Karpas-422 (cell line): ENCODE data around the gene GTF2A1. TPM values are rescaled to one million over a fixed set of nuclear protein-coding genes. Genes with fewer than 3 reads are reported as not detected.
"Not testable (repeated sequence)": the region's sequence is repeated elsewhere in the genome, so short reads cannot be mapped to it uniquely, and the experiment has no call there.

Source experiments
- DNase-seq: peaks from one replicate; pipeline ENCODE4 v3.0.0-alpha.2; 2015
- H2AFZ ChIP-seq: fragments of 200-600 bp; sonication (generic); 2 replicates; pipeline ENCODE4 v1.6.1; 2014; ENCODE audit warnings: antibody characterized with exemption, low read length, mixed read lengths
- H3K27ac ChIP-seq: fragments of 200-600 bp; sonication (generic); 2 replicates; pipeline ENCODE4 v1.5.1; 2014; ENCODE audit warnings: mild to moderate bottlenecking, low read length, moderate library complexity
- H3K27me3 ChIP-seq: fragments of 200-600 bp; sonication (generic); 2 replicates; pipeline ENCODE4 v1.6.1; 2014; ENCODE audit warnings: low read length, mixed read lengths
- H3K36me3 ChIP-seq: fragments of 200-600 bp; sonication (generic); 2 replicates; pipeline ENCODE4 v1.6.1; 2014; ENCODE audit warnings: low read length, mixed read lengths; ENCODE audit not compliant: insufficient read depth
- H3K4me1 ChIP-seq: fragments of 200-600 bp; sonication (generic); 2 replicates; pipeline ENCODE4 v1.6.1; 2014; ENCODE audit warnings: mild to moderate bottlenecking, low read length, mixed read lengths
- H3K4me2 ChIP-seq: fragments of 200-600 bp; sonication (generic); 2 replicates; pipeline ENCODE4 v1.6.1; 2014; ENCODE audit warnings: low read length, low read depth, mild to moderate bottlenecking; ENCODE audit not compliant: poor library complexity, severe bottlenecking
- H3K4me3 ChIP-seq: fragments of 200-600 bp; sonication (generic); 2 replicates; pipeline ENCODE4 v1.5.1; 2014; ENCODE audit warnings: mild to moderate bottlenecking, antibody characterized with exemption, low read length, mixed read lengths
- H3K79me2 ChIP-seq: fragments of 200-600 bp; sonication (generic); 2 replicates; pipeline ENCODE4 v1.6.1; 2014; ENCODE audit warnings: mild to moderate bottlenecking, low read length, mixed read lengths
- H3K9ac ChIP-seq: fragments of 200-600 bp; sonication (generic); 2 replicates; pipeline ENCODE4 v1.6.0; 2014; ENCODE audit warnings: low read length
- H3K9me2 ChIP-seq: fragments of 200-600 bp; sonication (generic), shearing (Covaris generic); replicated peaks from 2 replicates; pipeline ENCODE4 v1.6.0; 2014; ENCODE audit warnings: mild to moderate bottlenecking, low read length, moderate library complexity; ENCODE audit not compliant: insufficient read depth
- H3K9me3 ChIP-seq: fragments of 300-700, 200-600 bp; sonication (generic); 2 replicates; pipeline ENCODE4 v1.6.1; 2014; ENCODE audit warnings: low read length, mixed read lengths
- H4K20me1 ChIP-seq: fragments of 200-600 bp; sonication (generic); 2 replicates; pipeline ENCODE4 v1.6.1; 2014; ENCODE audit warnings: mild to moderate bottlenecking, antibody characterized with exemption, low read length, low read depth; ENCODE audit not compliant: insufficient read depth
- total RNA-seq: library from RNA; depleted of rRNA; stranded (reverse); fragments of >200 nt; shearing (Covaris generic); gene quantifications from 2 replicates; pipeline ENCODE4 v1.2.3, GENCODE V29; 2014; ENCODE audit warnings: low replicate concordance

The GTF2A1 gene
- total RNA-seq, 1 experiment from 2014 or later = 27.4 TPM

GRCh38 chr14:81236849-81237248, 16.1 kb upstream of the GTF2A1 start:
- H3K9ac ChIP-seq, H3K27ac ChIP-seq, H3K27me3 ChIP-seq, H3K9me3 ChIP-seq, H3K4me1 ChIP-seq, H3K4me2 ChIP-seq, H4K20me1 ChIP-seq, H3K4me3 ChIP-seq, H3K9me2 ChIP-seq, H3K36me3 ChIP-seq, H3K79me2 ChIP-seq, DNase-seq, H2AFZ ChIP-seq: not testable (repeated sequence)

- Histone ChIP-seq H3K9ac (no peak overlapping the region), H3K79me2 (no peaks in the 10 kb centered on the region), H4K20me1 (no peaks in the 10 kb centered on the region), H3K9me3 (no peaks in the 10 kb centered on the region), H3K36me3 (no peaks in the 10 kb centered on the region), H2AFZ (no peak overlapping the region), H3K27ac (no peak overlapping the region), H3K9me2 (no peaks in the 10 kb centered on the region), H3K27me3 (no peaks in the 10 kb centered on the region), H3K4me2 (no peak overlapping the region), H3K4me1 (no peaks in the 10 kb centered on the region), H3K4me3 (no peak overlapping the region)
- no peak for DNase-seq
These were observed 15.4 kb upstream of the GTF2A1 start for GRCh38 chr14:81236138-81236537.

- no peak overlapping the region for H3K9ac ChIP-seq
- no peak overlapping the region for H3K4me3 ChIP-seq
- no peak for DNase-seq
- no peak overlapping the region for H3K27ac ChIP-seq
- H3K36me3 ChIP-seq = no peaks in the 10 kb centered on the region
- no peaks in the 10 kb centered on the region for H3K9me3 ChIP-seq
- no peaks in the 10 kb centered on the region for H3K79me2 ChIP-seq
- no peaks in the 10 kb centered on the region for H3K27me3 ChIP-seq
- no peaks in the 10 kb centered on the region for H3K9me2 ChIP-seq
- H4K20me1 ChIP-seq = no peaks in the 10 kb centered on the region
- no peaks in the 10 kb centered on the region for H3K4me1 ChIP-seq
- H2AFZ ChIP-seq = no peak overlapping the region; the same call in 1 of the 2 replicates
- H3K4me2 ChIP-seq = no peak overlapping the region
These were observed 14.3 kb upstream of the GTF2A1 start for GRCh38 chr14:81235096-81235495.

- Histone ChIP-seq H3K27me3 (no peaks in the 10 kb centered on the region), H3K9me2 (no peaks in the 10 kb centered on the region), H3K4me1 (no peaks in the 10 kb centered on the region), H3K79me2 (no peaks in the 10 kb centered on the region), H3K36me3 (no peaks in the 10 kb centered on the region), H3K4me2 (no peak overlapping the region), H3K27ac (no peak overlapping the region), H4K20me1 (no peaks in the 10 kb centered on the region), H3K9me3 (no peaks in the 10 kb centered on the region), H3K4me3 (no peak overlapping the region), H3K9ac (no peak overlapping the region), H2AFZ (no peak overlapping the region)
- DNase-seq = no peak
These were observed 13.5 kb upstream of the GTF2A1 start for GRCh38 chr14:81234278-81234677.

DNA sequence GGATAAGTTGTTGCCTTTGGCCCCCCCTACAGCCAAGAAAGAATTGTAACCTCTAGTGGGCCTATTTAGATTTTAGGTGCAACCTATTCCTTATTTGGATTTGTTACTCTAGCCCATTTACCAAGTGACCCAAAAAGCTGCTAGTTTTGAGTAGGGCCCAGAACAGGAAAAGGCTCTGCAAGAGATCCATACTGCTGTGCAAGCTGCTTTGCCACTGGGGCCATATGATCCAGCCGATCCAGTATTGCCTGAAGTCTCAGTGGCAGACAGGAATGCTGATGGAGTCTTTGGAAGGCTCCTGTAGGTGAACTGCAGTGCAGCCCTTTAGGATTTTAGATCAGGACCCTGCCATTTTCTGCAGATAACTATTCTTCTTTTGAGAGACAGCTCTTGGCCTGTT, 12.9 kb upstream of the GTF2A1 start:
- Histone ChIP-seq H3K4me3 (no peak overlapping the region), H3K27ac (no peak overlapping the region), H3K9ac (no peak overlapping the region), H3K79me2 (no peaks in the 10 kb centered on the region), H3K9me3 (no peaks in the 10 kb centered on the region), H4K20me1 (no peaks in the 10 kb centered on the region), H2AFZ (no peak overlapping the region), H3K27me3 (no peaks in the 10 kb centered on the region), H3K4me1 (no peaks in the 10 kb centered on the region), H3K4me2 (no peak overlapping the region), H3K9me2 (no peaks in the 10 kb centered on the region), H3K36me3 (no peaks in the 10 kb centered on the region)
- no peak for DNase-seq

DNA sequence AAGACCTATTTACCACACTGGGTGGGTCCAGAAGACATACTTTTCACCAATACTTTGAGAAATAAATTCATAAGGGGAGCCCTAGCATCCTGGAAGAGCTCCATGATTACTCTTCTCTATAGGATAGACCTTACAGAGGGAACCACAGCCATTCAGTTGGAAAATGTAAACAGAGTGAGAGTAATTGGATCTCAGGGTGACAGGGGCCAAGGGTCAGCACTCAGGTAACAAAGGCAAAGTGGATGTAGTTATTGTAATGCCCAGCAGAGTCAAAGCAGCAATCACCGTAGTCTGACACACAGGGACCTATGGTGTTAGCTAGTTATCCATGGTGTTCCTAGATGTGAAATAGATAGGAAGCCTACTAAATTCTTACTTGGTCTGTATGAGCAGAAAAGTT, 10.8 kb upstream of the GTF2A1 start:
- no peaks in the 10 kb centered on the region for H3K27me3 ChIP-seq
- H3K79me2 ChIP-seq = no peaks in the 10 kb centered on the region
- H2AFZ ChIP-seq = no peak overlapping the region
- H4K20me1 ChIP-seq = no peaks in the 10 kb centered on the region
- H3K4me2 ChIP-seq = no peak overlapping the region
- H3K4me3 ChIP-seq = no peak overlapping the region
- no peak for DNase-seq
- H3K9me3 ChIP-seq = no peaks in the 10 kb centered on the region
- no peaks in the 10 kb centered on the region for H3K36me3 ChIP-seq
- no peak overlapping the region for H3K9ac ChIP-seq
- H3K9me2 ChIP-seq = no peaks in the 10 kb centered on the region
- no peaks in the 10 kb centered on the region for H3K4me1 ChIP-seq
- H3K27ac ChIP-seq = no peak overlapping the region

DNA sequence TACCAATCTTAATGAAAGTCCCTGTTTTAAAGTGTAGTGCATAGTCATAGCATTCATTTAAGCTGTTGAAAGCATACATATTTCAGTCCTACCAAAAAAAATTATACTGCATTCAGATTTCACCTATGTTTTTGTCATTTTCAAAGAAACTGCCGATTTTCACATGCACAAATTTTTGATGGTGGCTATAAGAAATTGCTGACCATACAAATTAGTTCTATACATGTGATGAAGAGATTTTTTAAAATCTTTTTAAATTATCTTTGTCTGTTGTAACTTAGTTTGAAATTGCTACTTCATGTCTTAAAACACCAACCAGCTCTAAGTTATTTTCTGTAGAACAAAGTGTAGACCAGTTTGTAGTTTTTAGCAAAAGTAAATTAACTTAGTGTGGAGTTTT, 3.5 kb upstream of the GTF2A1 start:
- Histone ChIP-seq H3K9ac (no peak overlapping the region), H4K20me1 (no peaks in the 10 kb centered on the region), H3K9me2 (no peaks in the 10 kb centered on the region), H3K9me3 (no peaks in the 10 kb centered on the region), H3K27me3 (no peaks in the 10 kb centered on the region), H2AFZ (no peak overlapping the region), H3K4me1 (peaks cover 10% of the 10 kb centered on the region), H3K27ac (no peak overlapping the region), H3K36me3 (no peaks in the 10 kb centered on the region), H3K4me2 (no peak overlapping the region), H3K4me3 (no peak overlapping the region), H3K79me2 (peaks cover 10% of the 10 kb centered on the region; the same call in 1 of the 2 replicates)
- DNase-seq = no peak

DNA sequence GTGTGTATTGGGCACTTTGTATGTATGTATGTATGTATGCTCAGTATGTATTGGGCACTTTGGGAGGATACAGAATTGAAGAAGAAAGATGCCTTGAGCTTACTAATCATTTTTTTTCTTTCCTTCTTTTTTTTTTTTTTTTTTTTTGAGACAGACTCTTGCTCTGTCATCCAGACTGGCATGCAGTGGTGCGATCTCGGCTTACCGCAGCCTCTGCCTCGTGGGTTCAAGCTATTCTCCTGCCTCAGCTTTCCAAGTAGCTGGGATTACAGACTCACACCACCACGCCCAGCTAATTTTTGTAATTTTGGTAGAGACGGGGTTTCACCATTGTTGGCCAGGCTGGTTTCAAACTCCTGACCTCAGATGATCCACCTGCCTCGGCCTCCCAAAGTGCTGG, 3.0 kb upstream of the GTF2A1 start:
- H3K27me3 ChIP-seq, H2AFZ ChIP-seq, H3K36me3 ChIP-seq, H4K20me1 ChIP-seq, H3K4me2 ChIP-seq, H3K9me3 ChIP-seq, DNase-seq, H3K9me2 ChIP-seq, H3K4me3 ChIP-seq, H3K9ac ChIP-seq, H3K27ac ChIP-seq: not testable (repeated sequence)
- Histone ChIP-seq H3K79me2 (peaks cover 13% of the 10 kb centered on the region), H3K4me1 (peaks cover 13% of the 10 kb centered on the region)

DNA sequence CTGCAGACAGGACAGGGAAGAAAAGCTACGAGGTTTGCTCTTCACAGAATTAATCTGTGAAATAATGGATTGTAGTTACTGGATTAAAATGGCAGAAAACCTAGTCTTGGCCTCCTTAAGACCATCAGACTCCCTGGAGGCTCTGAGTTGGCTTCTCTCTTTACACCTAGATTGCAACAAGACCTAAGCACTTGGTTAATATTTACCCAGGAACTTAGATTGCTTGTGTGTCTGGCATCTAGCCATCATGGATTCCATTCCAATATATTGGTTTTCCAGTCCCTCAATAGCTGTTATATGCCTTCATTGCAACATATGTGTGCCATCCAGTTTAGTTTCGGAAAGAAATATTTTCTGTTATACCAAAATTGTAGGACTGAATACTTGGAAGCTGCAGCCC, 1.9 kb upstream of the GTF2A1 start:
- H3K4me1 ChIP-seq = peaks cover 24% of the 10 kb centered on the region
- no peak overlapping the region for H3K4me2 ChIP-seq
- DNase-seq = no peak
- H3K9ac ChIP-seq = no peak overlapping the region
- H3K9me2 ChIP-seq = no peaks in the 10 kb centered on the region
- H2AFZ ChIP-seq = no peak overlapping the region
- H4K20me1 ChIP-seq = no peaks in the 10 kb centered on the region
- no peak overlapping the region for H3K27ac ChIP-seq
- no peaks in the 10 kb centered on the region for H3K27me3 ChIP-seq
- no peaks in the 10 kb centered on the region for H3K36me3 ChIP-seq
- H3K4me3 ChIP-seq = no peak overlapping the region
- no peaks in the 10 kb centered on the region for H3K9me3 ChIP-seq
- H3K79me2 ChIP-seq = peaks cover 24% of the 10 kb centered on the region
